WTC11 (cell line): Measurements from ENCODE around the gene SPRR3. TPM values are rescaled to one million over a fixed set of nuclear protein-coding genes. Genes with fewer than 3 reads are reported as not detected.

Experiments
- ATAC-seq: fragments of 200-7000 bp; cut with Tn5 transposase; 2 replicates; pipeline ENCODE4 v1.10.0; 2021; ENCODE audit warnings: mild to moderate bottlenecking, moderate library complexity
- CTCF ChIA-PET: fragments of 300-600 bp; sonication (Branson Sonifier 250); formaldehyde crosslinking; loops from one replicate; lab custom pipeline; 2021; ENCODE audit warnings: antibody characterized with exemption; lab: Charles Lee
- POLR2A ChIA-PET: fragments of 350-600 bp; sonication (Branson Sonifier 250); formaldehyde crosslinking; loops from one replicate; lab custom pipeline; 2021; ENCODE audit warnings: antibody characterized with exemption; lab: Charles Lee
- DNase-seq: peaks from one replicate; pipeline ENCODE4 v3.0.0; 2021; ENCODE audit warnings: low spot score
- H3K27ac Mint-ChIP-seq: 2 replicates; pipeline ENCODE4 v1.8.0; 2021; ENCODE audit warnings: mixed read lengths
- H3K27me3 Mint-ChIP-seq: 2 replicates; pipeline ENCODE4 v1.8.0; 2021; ENCODE audit warnings: low read depth, mild to moderate bottlenecking, moderate library complexity, mixed read lengths
- H3K36me3 Mint-ChIP-seq: 2 replicates; pipeline ENCODE4 v1.8.0; 2021; ENCODE audit warnings: mixed read lengths
- H3K4me1 Mint-ChIP-seq: 2 replicates; pipeline ENCODE4 v1.8.0; 2022; ENCODE audit warnings: mixed read lengths
- H3K4me3 Mint-ChIP-seq: 2 replicates; pipeline ENCODE4 v1.8.0; 2021; ENCODE audit warnings: mild to moderate bottlenecking, moderate library complexity, mixed read lengths
- H3K9me3 Mint-ChIP-seq: 2 replicates; pipeline ENCODE4 v1.8.0; 2021; ENCODE audit warnings: mixed read lengths
- CBFB ChIP-seq: sonication (generic); formaldehyde crosslinking; IDR thresholded peaks from 2 replicates; pipeline ENCODE4 v1.8.1; 2022; ENCODE audit warnings: mild to moderate bottlenecking, low read depth, missing genetic modification reagents
- CREB1 ChIP-seq: sonication (generic); formaldehyde crosslinking; IDR thresholded peaks from 2 replicates; pipeline ENCODE4 v1.8.0; 2023; ENCODE audit warnings: mild to moderate bottlenecking, missing genetic modification reagents
- JAZF1 ChIP-seq: fragments of 250-450 bp; sonication (Bioruptor Pico); IDR thresholded peaks from 2 replicates; pipeline ENCODE4 v1.9.0; 2021; ENCODE audit warnings: moderate library complexity, mild to moderate bottlenecking, inconsistent platforms
- NFYB ChIP-seq: sonication (generic); formaldehyde crosslinking; conservative IDR thresholded peaks from 2 replicates; pipeline ENCODE4 v1.8.0; 2022; ENCODE audit warnings: low read depth, missing genetic modification reagents
- OVOL2 ChIP-seq: fragments of 250-450 bp; sonication (Bioruptor Pico); IDR thresholded peaks from 2 replicates; pipeline ENCODE4 v1.9.0; 2021; ENCODE audit warnings: mild to moderate bottlenecking, borderline replicate concordance
- SMAD4 ChIP-seq: sonication (generic); formaldehyde crosslinking; IDR thresholded peaks from 2 replicates; pipeline ENCODE4 v1.8.0; 2022; ENCODE audit warnings: mild to moderate bottlenecking, missing genetic modification reagents
- SP1 ChIP-seq: sonication (generic); formaldehyde crosslinking; conservative IDR thresholded peaks from 2 replicates; pipeline ENCODE4 v1.8.1; 2022; ENCODE audit warnings: missing genetic modification reagents
- TCF7 ChIP-seq: sonication (generic); formaldehyde crosslinking; IDR thresholded peaks from 2 replicates; pipeline ENCODE4 v1.8.0; 2022; ENCODE audit warnings: mild to moderate bottlenecking, low read depth, missing genetic modification reagents, moderate library complexity
- ZNF121 ChIP-seq: sonication (generic); formaldehyde crosslinking; IDR thresholded peaks from 2 replicates; pipeline ENCODE4 v1.8.0; 2023; ENCODE audit warnings: missing genetic modification reagents
- ZNF138 ChIP-seq: sonication (generic); formaldehyde crosslinking; conservative IDR thresholded peaks from 2 replicates; pipeline ENCODE4 v1.8.1; 2022; ENCODE audit warnings: mild to moderate bottlenecking, moderate library complexity, missing genetic modification reagents
- ZNF232 ChIP-seq: sonication (generic); formaldehyde crosslinking; IDR thresholded peaks from 2 replicates; pipeline ENCODE4 v1.8.0; 2022; ENCODE audit warnings: mild to moderate bottlenecking, missing genetic modification reagents
- ZNF263 ChIP-seq: sonication (generic); formaldehyde crosslinking; IDR thresholded peaks from 2 replicates; pipeline ENCODE4 v1.8.1; 2022; ENCODE audit warnings: low read depth, mild to moderate bottlenecking, moderate library complexity, missing genetic modification reagents
- total RNA-seq: library from RNA; stranded (reverse); gene quantifications from 3 replicates; pipeline ENCODE4 v1.2.3, GENCODE V29; 2021
- TF ChIP-seq, protein P1 (sequence below): sonication (generic); formaldehyde crosslinking; IDR thresholded peaks from 2 replicates; pipeline ENCODE4 v1.8.1; 2023; ENCODE audit warnings: mild to moderate bottlenecking, missing genetic modification reagents
- TF ChIP-seq, protein P2 (sequence below): sonication (generic); formaldehyde crosslinking; IDR thresholded peaks from 2 replicates; pipeline ENCODE4 v1.8.1; 2022; ENCODE audit warnings: missing genetic modification reagents, borderline replicate concordance
- TF ChIP-seq, protein P3 (sequence below): sonication (generic); formaldehyde crosslinking; IDR thresholded peaks from 2 replicates; pipeline ENCODE4 v1.8.0; 2022; ENCODE audit warnings: missing genetic modification reagents
- TF ChIP-seq, protein P4 (sequence below): sonication (generic); formaldehyde crosslinking; IDR thresholded peaks from 2 replicates; pipeline ENCODE4 v1.8.0; 2022; ENCODE audit warnings: mild to moderate bottlenecking, missing genetic modification reagents
- TF ChIP-seq, protein P5 (sequence below): sonication (generic); formaldehyde crosslinking; IDR thresholded peaks from 2 replicates; pipeline ENCODE4 v1.8.1; 2023; ENCODE audit warnings: mild to moderate bottlenecking, missing genetic modification reagents, moderate library complexity
- TF ChIP-seq, protein P6 (sequence below): sonication (generic); formaldehyde crosslinking; IDR thresholded peaks from 2 replicates; pipeline ENCODE4 v1.8.1; 2022; ENCODE audit warnings: low read depth, missing genetic modification reagents, borderline replicate concordance
- TF ChIP-seq, protein P7 (sequence below): fragments of 250-450 bp; sonication (Bioruptor Pico); IDR thresholded peaks from 2 replicates; pipeline ENCODE4 v1.9.0; 2021; ENCODE audit warnings: mild to moderate bottlenecking

SPRR3 gene
- total RNA-seq, 1 experiment from 2014 or later = not detected

DNA sequence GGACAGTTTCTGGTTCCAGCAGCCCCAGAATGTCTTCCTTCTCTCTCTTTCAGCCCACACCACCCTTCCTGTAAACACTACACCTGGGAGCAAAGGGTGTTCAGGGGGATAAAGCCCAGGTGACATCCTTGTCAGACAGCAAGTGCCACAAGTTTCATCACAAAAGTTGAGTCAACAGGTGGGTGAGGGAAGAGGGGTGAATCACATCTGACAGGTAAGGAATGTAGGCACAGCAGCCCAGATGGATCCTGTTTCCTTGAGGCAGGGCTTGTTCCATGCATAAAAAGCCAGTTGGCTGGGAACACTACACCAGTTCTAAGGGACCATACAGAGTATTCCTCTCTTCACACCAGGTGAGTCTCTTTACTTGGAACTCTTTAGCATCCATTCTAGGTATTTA is 29.3 kb downstream of the SPRR3 start, which contains the start of gene SPRR1B:
Gene SPRR1B, plus strand, starts transcription at position 309 of the 400 bp plus-strand sequence. CDS start 1,143 bp downstream, outside the sequence.
- ChIA-PET CTCF (no interaction called here), POLR2A (no interaction called here)
- Mint-ChIP-seq H3K36me3 (no peaks in the 10 kb centered on the region), H3K4me1 (peaks cover 19% of the 10 kb centered on the region), H3K27me3 (no peaks in the 10 kb centered on the region), H3K4me3 (no peak within 1 kb of the TSS), H3K9me3 (peaks cover 14% of the 10 kb centered on the region), H3K27ac (no peak within 1 kb of the TSS; the same call in 1 of the 2 replicates)
- DNase-seq (no peak), ATAC-seq (no peak)
- no peak for TF ChIP-seq ZNF263 (CRISPR knock-in tag)
- no peak for TF ChIP-seq ZNF138 (CRISPR knock-in tag)
- TF ChIP-seq, protein P1, sequence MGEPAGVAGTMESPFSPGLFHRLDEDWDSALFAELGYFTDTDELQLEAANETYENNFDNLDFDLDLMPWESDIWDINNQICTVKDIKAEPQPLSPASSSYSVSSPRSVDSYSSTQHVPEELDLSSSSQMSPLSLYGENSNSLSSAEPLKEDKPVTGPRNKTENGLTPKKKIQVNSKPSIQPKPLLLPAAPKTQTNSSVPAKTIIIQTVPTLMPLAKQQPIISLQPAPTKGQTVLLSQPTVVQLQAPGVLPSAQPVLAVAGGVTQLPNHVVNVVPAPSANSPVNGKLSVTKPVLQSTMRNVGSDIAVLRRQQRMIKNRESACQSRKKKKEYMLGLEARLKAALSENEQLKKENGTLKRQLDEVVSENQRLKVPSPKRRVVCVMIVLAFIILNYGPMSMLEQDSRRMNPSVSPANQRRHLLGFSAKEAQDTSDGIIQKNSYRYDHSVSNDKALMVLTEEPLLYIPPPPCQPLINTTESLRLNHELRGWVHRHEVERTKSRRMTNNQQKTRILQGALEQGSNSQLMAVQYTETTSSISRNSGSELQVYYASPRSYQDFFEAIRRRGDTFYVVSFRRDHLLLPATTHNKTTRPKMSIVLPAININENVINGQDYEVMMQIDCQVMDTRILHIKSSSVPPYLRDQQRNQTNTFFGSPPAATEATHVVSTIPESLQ (CRISPR knock-in tag) = no peak
- TF ChIP-seq SMAD4 (CRISPR knock-in tag) = no peak
- TF ChIP-seq ZNF121 = no peak
- no peak for TF ChIP-seq CBFB (CRISPR knock-in tag)
- TF ChIP-seq JAZF1 (CRISPR knock-in tag) = no peak
- TF ChIP-seq OVOL2 (CRISPR knock-in tag) = no peak
- TF ChIP-seq, protein P2, sequence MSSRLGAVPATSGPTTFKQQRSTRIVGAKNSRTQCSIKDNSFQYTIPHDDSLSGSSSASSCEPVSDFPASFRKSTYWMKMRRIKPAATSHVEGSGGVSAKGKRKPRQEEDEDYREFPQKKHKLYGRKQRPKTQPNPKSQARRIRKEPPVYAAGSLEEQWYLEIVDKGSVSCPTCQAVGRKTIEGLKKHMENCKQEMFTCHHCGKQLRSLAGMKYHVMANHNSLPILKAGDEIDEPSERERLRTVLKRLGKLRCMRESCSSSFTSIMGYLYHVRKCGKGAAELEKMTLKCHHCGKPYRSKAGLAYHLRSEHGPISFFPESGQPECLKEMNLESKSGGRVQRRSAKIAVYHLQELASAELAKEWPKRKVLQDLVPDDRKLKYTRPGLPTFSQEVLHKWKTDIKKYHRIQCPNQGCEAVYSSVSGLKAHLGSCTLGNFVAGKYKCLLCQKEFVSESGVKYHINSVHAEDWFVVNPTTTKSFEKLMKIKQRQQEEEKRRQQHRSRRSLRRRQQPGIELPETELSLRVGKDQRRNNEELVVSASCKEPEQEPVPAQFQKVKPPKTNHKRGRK (CRISPR knock-in tag) = no peak
- TF ChIP-seq, protein P3, sequence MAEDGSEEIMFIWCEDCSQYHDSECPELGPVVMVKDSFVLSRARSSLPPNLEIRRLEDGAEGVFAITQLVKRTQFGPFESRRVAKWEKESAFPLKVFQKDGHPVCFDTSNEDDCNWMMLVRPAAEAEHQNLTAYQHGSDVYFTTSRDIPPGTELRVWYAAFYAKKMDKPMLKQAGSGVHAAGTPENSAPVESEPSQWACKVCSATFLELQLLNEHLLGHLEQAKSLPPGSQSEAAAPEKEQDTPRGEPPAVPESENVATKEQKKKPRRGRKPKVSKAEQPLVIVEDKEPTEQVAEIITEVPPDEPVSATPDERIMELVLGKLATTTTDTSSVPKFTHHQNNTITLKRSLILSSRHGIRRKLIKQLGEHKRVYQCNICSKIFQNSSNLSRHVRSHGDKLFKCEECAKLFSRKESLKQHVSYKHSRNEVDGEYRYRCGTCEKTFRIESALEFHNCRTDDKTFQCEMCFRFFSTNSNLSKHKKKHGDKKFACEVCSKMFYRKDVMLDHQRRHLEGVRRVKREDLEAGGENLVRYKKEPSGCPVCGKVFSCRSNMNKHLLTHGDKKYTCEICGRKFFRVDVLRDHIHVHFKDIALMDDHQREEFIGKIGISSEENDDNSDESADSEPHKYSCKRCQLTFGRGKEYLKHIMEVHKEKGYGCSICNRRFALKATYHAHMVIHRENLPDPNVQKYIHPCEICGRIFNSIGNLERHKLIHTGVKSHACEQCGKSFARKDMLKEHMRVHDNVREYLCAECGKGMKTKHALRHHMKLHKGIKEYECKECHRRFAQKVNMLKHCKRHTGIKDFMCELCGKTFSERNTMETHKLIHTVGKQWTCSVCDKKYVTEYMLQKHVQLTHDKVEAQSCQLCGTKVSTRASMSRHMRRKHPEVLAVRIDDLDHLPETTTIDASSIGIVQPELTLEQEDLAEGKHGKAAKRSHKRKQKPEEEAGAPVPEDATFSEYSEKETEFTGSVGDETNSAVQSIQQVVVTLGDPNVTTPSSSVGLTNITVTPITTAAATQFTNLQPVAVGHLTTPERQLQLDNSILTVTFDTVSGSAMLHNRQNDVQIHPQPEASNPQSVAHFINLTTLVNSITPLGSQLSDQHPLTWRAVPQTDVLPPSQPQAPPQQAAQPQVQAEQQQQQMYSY (CRISPR knock-in tag) = no peak
- TF ChIP-seq TCF7 (CRISPR knock-in tag) = no peak
- TF ChIP-seq, protein P4, sequence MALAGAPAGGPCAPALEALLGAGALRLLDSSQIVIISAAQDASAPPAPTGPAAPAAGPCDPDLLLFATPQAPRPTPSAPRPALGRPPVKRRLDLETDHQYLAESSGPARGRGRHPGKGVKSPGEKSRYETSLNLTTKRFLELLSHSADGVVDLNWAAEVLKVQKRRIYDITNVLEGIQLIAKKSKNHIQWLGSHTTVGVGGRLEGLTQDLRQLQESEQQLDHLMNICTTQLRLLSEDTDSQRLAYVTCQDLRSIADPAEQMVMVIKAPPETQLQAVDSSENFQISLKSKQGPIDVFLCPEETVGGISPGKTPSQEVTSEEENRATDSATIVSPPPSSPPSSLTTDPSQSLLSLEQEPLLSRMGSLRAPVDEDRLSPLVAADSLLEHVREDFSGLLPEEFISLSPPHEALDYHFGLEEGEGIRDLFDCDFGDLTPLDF (CRISPR knock-in tag) = no peak
- TF ChIP-seq, protein P5, sequence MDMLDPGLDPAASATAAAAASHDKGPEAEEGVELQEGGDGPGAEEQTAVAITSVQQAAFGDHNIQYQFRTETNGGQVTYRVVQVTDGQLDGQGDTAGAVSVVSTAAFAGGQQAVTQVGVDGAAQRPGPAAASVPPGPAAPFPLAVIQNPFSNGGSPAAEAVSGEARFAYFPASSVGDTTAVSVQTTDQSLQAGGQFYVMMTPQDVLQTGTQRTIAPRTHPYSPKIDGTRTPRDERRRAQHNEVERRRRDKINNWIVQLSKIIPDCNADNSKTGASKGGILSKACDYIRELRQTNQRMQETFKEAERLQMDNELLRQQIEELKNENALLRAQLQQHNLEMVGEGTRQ (CRISPR knock-in tag) = no peak
- no peak for TF ChIP-seq NFYB
- TF ChIP-seq ZNF232 = no peak
- no peak for TF ChIP-seq CREB1 (CRISPR knock-in tag)
- TF ChIP-seq SP1 = no peak
- TF ChIP-seq, protein P6, sequence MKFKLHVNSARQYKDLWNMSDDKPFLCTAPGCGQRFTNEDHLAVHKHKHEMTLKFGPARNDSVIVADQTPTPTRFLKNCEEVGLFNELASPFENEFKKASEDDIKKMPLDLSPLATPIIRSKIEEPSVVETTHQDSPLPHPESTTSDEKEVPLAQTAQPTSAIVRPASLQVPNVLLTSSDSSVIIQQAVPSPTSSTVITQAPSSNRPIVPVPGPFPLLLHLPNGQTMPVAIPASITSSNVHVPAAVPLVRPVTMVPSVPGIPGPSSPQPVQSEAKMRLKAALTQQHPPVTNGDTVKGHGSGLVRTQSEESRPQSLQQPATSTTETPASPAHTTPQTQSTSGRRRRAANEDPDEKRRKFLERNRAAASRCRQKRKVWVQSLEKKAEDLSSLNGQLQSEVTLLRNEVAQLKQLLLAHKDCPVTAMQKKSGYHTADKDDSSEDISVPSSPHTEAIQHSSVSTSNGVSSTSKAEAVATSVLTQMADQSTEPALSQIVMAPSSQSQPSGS (CRISPR knock-in tag) = no peak
- TF ChIP-seq, protein P7, sequence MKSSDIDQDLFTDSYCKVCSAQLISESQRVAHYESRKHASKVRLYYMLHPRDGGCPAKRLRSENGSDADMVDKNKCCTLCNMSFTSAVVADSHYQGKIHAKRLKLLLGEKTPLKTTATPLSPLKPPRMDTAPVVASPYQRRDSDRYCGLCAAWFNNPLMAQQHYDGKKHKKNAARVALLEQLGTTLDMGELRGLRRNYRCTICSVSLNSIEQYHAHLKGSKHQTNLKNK (CRISPR knock-in tag) = no peak
